Measurements from ENCODE around the gene CPEB1.

GRCh38 chr15:82643992-82644391, 3.2 kb downstream of the CPEB1 start:
- no peak for TF ChIP-seq CTCF (IDR thresholded peaks at IDR 0.05)
- no peak for TF ChIP-seq POLR2A (IDR thresholded peaks at IDR 0.05)

All from esophagus squamous epithelium (tissue), 4 donors.